Peyer's patch (tissue), 4 donors: ENCODE measurements around the gene INPPL1. TPM values are rescaled to one million over a fixed set of nuclear protein-coding genes. Genes with fewer than 3 reads are reported as not detected.
A peak's percentile ranks its signal among the peaks of the same experiment; 100 is the strongest.

Source experiments
- DNase-seq, 3 donors: peaks; one replicate each; pipeline ENCODE4 v3.0.0-alpha.2; 2017 to 2019
- H3K27ac ChIP-seq, 4 donors: fragments of 200-600 bp; sonication (generic); one replicate each; pipeline ENCODE4 v1.5.1; 2016 to 2019
- H3K27me3 ChIP-seq, 2 donors: fragments of 200-600 bp; sonication (generic); one replicate each; pipeline ENCODE4 v1.5.1; 2019
- H3K36me3 ChIP-seq, 3 donors: fragments of 200-600 bp; sonication (generic); one replicate each; pipeline ENCODE4 v1.5.1; 2016 to 2019
- H3K4me1 ChIP-seq, 4 donors: fragments of 200-600 bp; sonication (generic); one replicate each; pipeline ENCODE4 v1.5.1; 2016 to 2019
- H3K4me3 ChIP-seq, 4 donors: fragments of 200-600 bp; sonication (generic); 1 replicate in 3 of 4; 2 replicates in 1 of 4; pipeline ENCODE4 v1.5.1; 2016 to 2019; ENCODE audit warnings: mild to moderate bottlenecking in 1 of 4
- H3K9me3 ChIP-seq, 4 donors: fragments of 200-600 bp; sonication (generic); one replicate each; pipeline ENCODE4 v1.5.1; 2016 to 2019; ENCODE audit warnings: mild to moderate bottlenecking in 1 of 4
- POLR2A ChIP-seq, 2 donors: fragments of 450-650 bp; IDR thresholded peaks; one replicate each; pipeline ENCODE4 v1.5.1; 2017; ENCODE audit warnings: antibody characterized with exemption in 2 of 2, mild to moderate bottlenecking in 2 of 2, moderate library complexity in 2 of 2
- total RNA-seq, 4 donors: library from RNA; depleted of rRNA; stranded (reverse); fragments of >200 nt; gene quantifications; one replicate each; pipeline ENCODE4 v1.1.0, GENCODE V29; 2016
- TF ChIP-seq, protein P1 (sequence below), 6 experiments: fragments of 450-650 bp in 4 of 6; fragments of 200-600 bp in 2 of 6; sonication (generic) in 1 of 6; IDR thresholded peaks; one replicate each; pipeline ENCODE4 v1.5.1; 2017 to 2019; ENCODE audit warnings: antibody characterized with exemption in 6 of 6, mild to moderate bottlenecking in 3 of 6, moderate library complexity in 1 of 6

Gene INPPL1
- total RNA-seq, 4 donors from 2014 or later = 106 to 198 (median 179) TPM

DNA sequence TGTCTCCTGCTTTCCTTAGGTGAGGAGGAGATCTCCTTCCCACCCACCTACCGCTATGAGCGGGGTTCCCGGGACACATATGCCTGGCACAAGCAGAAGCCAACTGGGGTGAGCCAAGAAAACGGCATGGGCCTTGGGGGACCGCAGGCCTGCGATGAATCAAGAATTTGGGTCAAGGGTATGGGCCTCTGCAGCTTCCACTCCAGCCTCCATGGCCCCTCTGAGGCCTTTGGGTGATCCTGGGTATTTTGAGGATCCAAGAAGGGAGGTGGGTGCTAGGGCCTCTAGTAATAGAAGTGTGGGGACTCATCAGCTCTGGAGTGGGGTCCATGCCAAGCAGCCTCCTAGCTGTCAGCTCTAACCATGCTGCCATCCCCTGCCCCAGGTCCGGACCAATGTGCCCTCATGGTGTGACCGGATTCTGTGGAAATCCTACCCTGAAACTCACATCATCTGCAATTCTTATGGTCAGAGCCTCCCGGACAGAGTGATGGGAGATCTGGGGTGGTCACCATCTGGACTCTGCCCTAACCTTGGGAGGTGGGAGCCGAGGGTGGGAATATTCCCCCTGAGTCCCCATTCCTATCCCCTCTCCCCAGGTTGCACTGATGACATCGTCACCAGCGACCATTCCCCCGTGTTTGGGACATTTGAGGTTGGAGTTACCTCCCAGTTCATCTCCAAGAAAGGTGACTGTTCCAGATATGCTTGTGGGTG is 8.6 kb downstream of the INPPL1 start:
- Histone ChIP-seq H3K27me3 (no peaks in the 10 kb centered on the region), H3K36me3 (peaks cover 0 to 100% (median 0%) of the 10 kb centered on the region in 3 donors), H3K4me3 (no peak overlapping the region), H3K9me3 (no peaks in the 10 kb centered on the region), H3K4me1 (peaks cover 0 to 21% (median 0%) of the 10 kb centered on the region in 4 donors), H3K27ac (no peak overlapping the region)
- TF ChIP-seq POLR2A (IDR thresholded peaks at IDR 0.05) = no peak
- TF ChIP-seq, protein P1, sequence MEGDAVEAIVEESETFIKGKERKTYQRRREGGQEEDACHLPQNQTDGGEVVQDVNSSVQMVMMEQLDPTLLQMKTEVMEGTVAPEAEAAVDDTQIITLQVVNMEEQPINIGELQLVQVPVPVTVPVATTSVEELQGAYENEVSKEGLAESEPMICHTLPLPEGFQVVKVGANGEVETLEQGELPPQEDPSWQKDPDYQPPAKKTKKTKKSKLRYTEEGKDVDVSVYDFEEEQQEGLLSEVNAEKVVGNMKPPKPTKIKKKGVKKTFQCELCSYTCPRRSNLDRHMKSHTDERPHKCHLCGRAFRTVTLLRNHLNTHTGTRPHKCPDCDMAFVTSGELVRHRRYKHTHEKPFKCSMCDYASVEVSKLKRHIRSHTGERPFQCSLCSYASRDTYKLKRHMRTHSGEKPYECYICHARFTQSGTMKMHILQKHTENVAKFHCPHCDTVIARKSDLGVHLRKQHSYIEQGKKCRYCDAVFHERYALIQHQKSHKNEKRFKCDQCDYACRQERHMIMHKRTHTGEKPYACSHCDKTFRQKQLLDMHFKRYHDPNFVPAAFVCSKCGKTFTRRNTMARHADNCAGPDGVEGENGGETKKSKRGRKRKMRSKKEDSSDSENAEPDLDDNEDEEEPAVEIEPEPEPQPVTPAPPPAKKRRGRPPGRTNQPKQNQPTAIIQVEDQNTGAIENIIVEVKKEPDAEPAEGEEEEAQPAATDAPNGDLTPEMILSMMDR (IDR thresholded peaks at IDR 0.05) = no peak
- peak in 1 of 3 donors; percentile 39 for DNase-seq

DNA sequence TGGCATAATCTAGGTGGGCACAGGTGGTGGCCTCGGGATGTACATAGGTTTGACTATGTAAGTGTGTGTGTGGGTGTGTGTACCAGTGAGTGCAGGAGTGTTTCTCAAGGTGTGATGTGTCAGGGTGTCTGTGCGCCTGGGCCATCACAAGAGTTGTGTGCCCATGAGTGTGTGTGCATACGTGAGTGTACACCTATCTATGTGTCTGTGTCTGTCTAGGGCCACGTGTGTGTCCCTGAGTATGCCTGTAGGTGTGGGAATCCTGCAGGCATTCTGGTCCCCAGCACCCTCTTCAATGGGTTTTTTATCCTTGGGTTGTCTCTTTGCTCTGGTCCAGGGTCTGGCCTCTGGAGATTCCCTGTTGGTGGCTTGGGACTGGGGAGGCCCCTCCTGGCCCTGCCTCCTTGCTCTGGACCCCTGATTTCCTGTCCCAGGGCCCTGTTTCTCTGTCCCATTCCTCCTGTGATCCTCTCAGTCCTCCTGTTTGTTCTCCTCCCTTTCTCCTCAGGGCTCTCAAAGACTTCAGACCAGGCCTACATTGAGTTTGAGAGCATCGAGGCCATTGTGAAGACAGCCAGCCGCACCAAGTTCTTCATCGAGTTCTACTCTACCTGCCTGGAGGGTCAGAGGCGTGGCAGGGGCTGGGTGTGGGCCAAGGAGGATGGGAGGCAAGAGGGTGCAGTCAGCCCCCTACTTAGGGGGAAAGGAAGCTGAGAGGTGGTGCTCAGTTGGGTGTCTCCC is 9.4 kb downstream of the INPPL1 start:
- Histone ChIP-seq H3K4me3 (no peak overlapping the region), H3K9me3 (no peaks in the 10 kb centered on the region), H3K27me3 (no peaks in the 10 kb centered on the region), H3K36me3 (peaks cover 0 to 96% (median 0%) of the 10 kb centered on the region in 3 donors), H3K27ac (no peak overlapping the region), H3K4me1 (peaks cover 0 to 29% (median under 1%) of the 10 kb centered on the region in 4 donors)
- DNase-seq = peak in 1 of 3 donors; percentile 31
- TF ChIP-seq, protein P1 (IDR thresholded peaks at IDR 0.05) = no peak
- TF ChIP-seq POLR2A (IDR thresholded peaks at IDR 0.05) = no peak

DNA sequence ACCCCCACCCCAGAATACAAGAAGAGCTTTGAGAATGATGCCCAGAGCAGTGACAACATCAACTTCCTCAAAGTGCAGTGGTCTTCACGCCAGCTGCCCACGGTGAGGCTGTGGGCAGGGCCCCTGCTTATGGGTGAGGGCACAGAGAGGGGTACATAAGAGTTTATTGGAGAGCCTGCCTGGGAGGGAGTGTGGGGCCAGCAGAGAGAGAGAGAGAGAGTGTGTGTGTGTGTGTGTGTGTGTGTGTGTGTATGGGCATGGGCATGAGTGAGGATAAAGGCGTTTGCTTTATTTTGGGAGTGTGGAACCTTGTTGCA is 9.9 kb downstream of the INPPL1 start:
- DNase-seq = no peak
- peaks cover 0 to 91% (median 0%) of the 10 kb centered on the region in 3 donors for H3K36me3 ChIP-seq

DNA sequence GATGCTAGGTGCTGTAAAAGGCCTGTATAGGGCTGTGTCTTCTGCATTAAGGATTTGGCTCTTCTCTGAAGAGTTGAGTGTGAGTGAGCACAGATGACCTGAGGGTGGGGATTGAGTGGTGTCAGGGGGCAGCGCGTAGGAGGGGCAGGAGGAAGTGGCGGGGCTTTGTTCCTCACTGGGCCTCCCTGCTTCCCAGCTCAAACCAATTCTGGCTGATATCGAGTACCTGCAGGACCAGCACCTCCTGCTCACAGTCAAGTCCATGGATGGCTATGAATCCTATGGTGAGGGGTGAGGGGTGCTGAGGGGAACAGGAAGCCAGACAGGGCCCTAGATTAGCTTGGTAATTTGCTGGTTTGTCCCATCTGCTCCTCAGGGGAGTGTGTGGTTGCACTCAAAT is 10.4 kb downstream of the INPPL1 start:
- Histone ChIP-seq H3K36me3 (peaks cover 0 to 87% (median 0%) of the 10 kb centered on the region in 3 donors), H3K27me3 (no peaks in the 10 kb centered on the region)
- TF ChIP-seq POLR2A (IDR thresholded peaks at IDR 0.05) = no peak
- TF ChIP-seq, protein P1 (IDR thresholded peaks at IDR 0.05) = no peak

More for the DNA sequence above, 9.9 kb downstream of the INPPL1 start:
- TF ChIP-seq, protein P1 (IDR thresholded peaks at IDR 0.05) = no peak
- TF ChIP-seq POLR2A (IDR thresholded peaks at IDR 0.05) = no peak
- no peak overlapping the region for H3K27ac ChIP-seq
- H3K4me3 ChIP-seq = no peak overlapping the region
- H3K4me1 ChIP-seq = peaks cover 5 to 34% (median 5%) of the 10 kb centered on the region in 4 donors
- H3K27me3 ChIP-seq = no peaks in the 10 kb centered on the region
- H3K9me3 ChIP-seq = no peaks in the 10 kb centered on the region

DNA sequence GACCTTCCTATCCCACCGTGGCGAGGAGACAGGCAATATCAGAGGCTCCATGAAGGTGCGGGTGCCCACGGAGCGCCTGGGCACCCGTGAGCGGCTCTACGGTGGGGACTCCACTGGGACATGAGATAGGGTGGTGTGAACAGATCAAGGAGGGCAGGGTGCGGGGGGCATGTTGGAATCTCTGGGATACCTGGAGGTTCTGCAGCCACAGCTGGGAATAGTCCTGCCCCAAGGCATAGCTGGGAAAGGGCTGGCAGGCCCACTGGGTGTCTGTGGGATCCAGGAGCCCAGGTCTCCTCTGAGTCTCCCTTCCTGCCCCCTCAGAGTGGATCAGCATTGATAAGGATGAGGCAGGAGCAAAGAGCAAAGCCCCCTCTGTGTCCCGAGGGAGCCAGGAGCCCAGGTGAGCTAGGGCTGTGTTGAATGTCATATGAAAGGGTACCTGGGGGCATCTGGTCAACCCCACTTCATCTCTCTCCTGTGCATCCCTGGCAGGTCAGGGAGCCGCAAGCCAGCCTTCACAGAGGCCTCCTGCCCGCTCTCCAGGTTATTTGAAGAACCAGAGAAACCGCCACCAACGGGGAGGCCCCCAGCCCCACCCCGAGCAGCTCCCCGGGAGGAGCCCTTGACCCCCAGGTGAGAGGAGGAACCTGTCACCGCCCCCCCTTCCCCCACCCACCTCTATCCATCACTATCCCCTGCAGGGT is 10.9 kb downstream of the INPPL1 start:
- TF ChIP-seq POLR2A (IDR thresholded peaks at IDR 0.05) = no peak
- TF ChIP-seq, protein P1 (IDR thresholded peaks at IDR 0.05) = no peak
- Histone ChIP-seq H3K4me3 (no peak overlapping the region), H3K4me1 (peaks cover 12 to 44% (median 14%) of the 10 kb centered on the region in 4 donors), H3K36me3 (peaks cover 0 to 81% (median 0%) of the 10 kb centered on the region in 3 donors), H3K27ac (peak overlapping the region in 1 of 4 donors; percentile 2), H3K9me3 (no peaks in the 10 kb centered on the region), H3K27me3 (no peaks in the 10 kb centered on the region)
- DNase-seq = peak in 1 of 3 donors; percentile 41

More for the DNA sequence above, 10.4 kb downstream of the INPPL1 start:
- Histone ChIP-seq H3K4me1 (peaks cover 6 to 38% (median 8%) of the 10 kb centered on the region in 4 donors), H3K4me3 (no peak overlapping the region), H3K9me3 (no peaks in the 10 kb centered on the region), H3K27ac (no peak overlapping the region)
- peak in 1 of 3 donors; percentile 3 for DNase-seq
